OCI-LY7 (cell line): ENCODE results near the gene THAP3. TPM values are rescaled to one million over a fixed set of nuclear protein-coding genes. Genes with fewer than 3 reads are reported as not detected.

ENCODE experiments used
- BruUV-seq: library from RNA; stranded (reverse); fragments of 400-500 nt; replicated peaks from 2 replicates; lab custom pipeline; 2021; lab: Mats Ljungman, UMichigan
- CTCF ChIA-PET: fragments of 300-600 bp; sonication (Branson Sonifier 250); formaldehyde crosslinking; loops from one replicate; lab custom pipeline; 2022; ENCODE audit warnings: antibody characterized with exemption; ENCODE audit not compliant: unreplicated experiment; lab: Charles Lee
- POLR2A ChIA-PET: fragments of 300-600 bp; sonication (Branson Sonifier 250); formaldehyde crosslinking; loops from one replicate; lab custom pipeline; 2022; ENCODE audit warnings: antibody characterized with exemption; lab: Charles Lee
- DNase-seq: peaks from one replicate; pipeline ENCODE4 v3.0.0-alpha.2; 2015; ENCODE audit warnings: low spot score
- H2AFZ ChIP-seq: fragments of 200-600 bp; sonication (generic), shearing (Covaris generic); 2 replicates; pipeline ENCODE4 v1.6.1; 2014; ENCODE audit warnings: mild to moderate bottlenecking, antibody characterized with exemption, low read length, moderate library complexity
- H3K27ac ChIP-seq: fragments of 200-600 bp; sonication (generic); 2 replicates; pipeline ENCODE4 v1.5.1; 2014; ENCODE audit warnings: mixed run types, low read depth, mild to moderate bottlenecking, moderate library complexity, low read length, inconsistent platforms; ENCODE audit not compliant: poor library complexity, severe bottlenecking
- H3K36me3 ChIP-seq: fragments of 200-600 bp; sonication (generic); 2 replicates; pipeline ENCODE4 v1.6.1; 2014; ENCODE audit warnings: mild to moderate bottlenecking, antibody characterized with exemption, low read length, moderate library complexity, mixed read lengths; ENCODE audit not compliant: insufficient read depth
- H3K4me1 ChIP-seq: fragments of 200-600 bp; sonication (generic); 2 replicates; pipeline ENCODE4 v1.5.1; 2014; ENCODE audit warnings: mild to moderate bottlenecking, low read length; ENCODE audit not compliant: insufficient read depth, poor library complexity, severe bottlenecking
- H3K4me2 ChIP-seq: fragments of 200-600 bp; sonication (generic); 2 replicates; pipeline ENCODE4 v1.6.1; 2014; ENCODE audit warnings: mild to moderate bottlenecking, low read length
- H3K4me3 ChIP-seq: fragments of 200-600 bp; sonication (generic); 2 replicates; pipeline ENCODE4 v1.5.1; 2014; ENCODE audit warnings: mild to moderate bottlenecking, low read depth, low read length; ENCODE audit not compliant: poor library complexity, severe bottlenecking
- H3K79me2 ChIP-seq: fragments of 200-600 bp; sonication (generic); 2 replicates; pipeline ENCODE4 v1.6.1; 2016; ENCODE audit warnings: low read depth, mild to moderate bottlenecking, low read length, moderate library complexity, mixed read lengths; ENCODE audit not compliant: insufficient read depth
- H3K9me2 ChIP-seq: fragments of 200-600 bp; sonication (generic); 2 replicates; pipeline ENCODE4 v1.6.1; 2016; ENCODE audit warnings: mild to moderate bottlenecking, low read length, mixed read lengths; ENCODE audit not compliant: insufficient read depth
- H3K9me3 ChIP-seq: fragments of 200-600 bp; sonication (generic); 2 replicates; pipeline ENCODE4 v1.6.1; 2014; ENCODE audit warnings: mild to moderate bottlenecking, mixed run types, low read length, mixed read lengths
- H4K20me1 ChIP-seq: fragments of 200-600 bp; sonication (generic); 2 replicates; pipeline ENCODE4 v1.6.1; 2014; ENCODE audit warnings: mild to moderate bottlenecking, antibody characterized with exemption, low read length, moderate library complexity, mixed read lengths; ENCODE audit not compliant: insufficient read depth
- CTCF ChIP-seq: fragments of 200-600 bp; sonication (generic); conservative IDR thresholded peaks from 2 replicates; pipeline ENCODE4 v1.5.1; 2014; ENCODE audit warnings: mild to moderate bottlenecking, antibody characterized with exemption, low read length, moderate library complexity, mixed read lengths
- EZH2phosphoT487 ChIP-seq: fragments of 200-600 bp; sonication (generic); IDR thresholded peaks from 2 replicates; pipeline ENCODE4 v1.6.1; 2018; ENCODE audit warnings: low read depth, borderline replicate concordance, mild to moderate bottlenecking, mixed run types, antibody characterized with exemption, low read length, moderate library complexity, mixed read lengths
- intact Hi-C: fragments of 100-400 bp; cut with micrococcal nuclease; formaldehyde crosslinking; loops from one replicate; pipeline ENCODE4 v1.10.0; 2022; ENCODE audit not compliant: unreplicated experiment
- total RNA-seq, 2 experiments: library from RNA; depleted of rRNA in 1 of 2; stranded (reverse); fragments of >200 nt in 1 of 2; shearing (Covaris generic) in 1 of 2; gene quantifications; 2 replicates each; pipeline ENCODE4 v1.2.3, GENCODE V29; 2014 to 2022

THAP3 gene
- total RNA-seq, 2 experiments from 2014 or later = 17.2 to 22.4 TPM

DNA sequence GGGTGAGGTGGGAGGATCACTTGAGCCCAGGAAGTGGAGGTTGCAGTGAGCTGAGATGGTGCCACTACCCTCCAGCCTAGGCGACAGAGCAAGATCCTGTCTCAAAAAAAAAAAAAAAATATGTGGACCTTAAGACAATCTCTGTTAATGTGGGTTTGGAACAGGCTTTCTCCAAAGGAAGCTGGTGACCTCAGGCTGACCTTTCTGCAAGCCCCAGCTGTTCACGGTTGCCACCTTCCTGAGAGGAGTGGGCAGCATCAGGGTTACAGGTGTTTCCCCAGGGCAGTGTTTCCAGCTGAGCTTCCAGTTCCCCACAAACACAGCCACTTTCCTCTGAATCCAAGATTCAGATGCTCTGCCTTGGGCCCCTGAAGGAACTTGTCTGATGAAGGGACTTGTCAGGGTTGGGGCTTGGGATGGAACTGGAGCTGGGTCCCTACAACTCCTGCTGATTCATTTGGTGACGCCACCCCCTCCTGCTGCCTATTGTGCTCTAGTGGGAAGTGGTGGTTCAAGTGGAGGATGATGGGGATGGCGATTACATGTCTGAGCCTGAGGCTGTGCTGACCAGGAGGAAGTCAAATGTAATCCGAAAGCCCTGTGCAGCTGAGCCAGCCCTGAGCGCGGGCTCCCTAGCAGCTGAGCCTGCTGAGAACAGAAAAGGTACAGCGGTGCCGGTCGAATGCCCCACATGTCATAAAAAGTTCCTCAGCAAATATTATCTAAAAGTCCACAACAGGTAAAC, 42.9 kb upstream of the THAP3 start:
- H3K4me1 ChIP-seq = peaks cover 29% of the 10 kb centered on the region
- peak overlapping the region; percentile 98 for H3K4me2 ChIP-seq
- ChIA-PET CTCF (no interaction called here), POLR2A (interaction anchor here (0.6 to 1.1 kb wide), 2 partner anchors 29 to 123 kb away, joined by 3 to 4 read pairs; no protein-coding TSS in a partner anchor)
- DNase-seq = peak; percentile 39
- H3K36me3 ChIP-seq = peaks cover 4% of the 10 kb centered on the region; the same call in 1 of the 2 replicates
- peak overlapping the region; percentile 47 for H3K27ac ChIP-seq
- TF ChIP-seq CTCF (no peak), EZH2phosphoT487 (no peak)
- peak overlapping the region; percentile 86 for H3K4me3 ChIP-seq
- no peaks in the 10 kb centered on the region for H3K9me3 ChIP-seq
- H3K9me2 ChIP-seq = no peaks in the 10 kb centered on the region
- intact Hi-C loops = no loop called here
- H4K20me1 ChIP-seq = no peaks in the 10 kb centered on the region
- no peak overlapping the region for H2AFZ ChIP-seq
- BruUV-seq = no TSS peak
- H3K79me2 ChIP-seq = peaks cover 19% of the 10 kb centered on the region

DNA sequence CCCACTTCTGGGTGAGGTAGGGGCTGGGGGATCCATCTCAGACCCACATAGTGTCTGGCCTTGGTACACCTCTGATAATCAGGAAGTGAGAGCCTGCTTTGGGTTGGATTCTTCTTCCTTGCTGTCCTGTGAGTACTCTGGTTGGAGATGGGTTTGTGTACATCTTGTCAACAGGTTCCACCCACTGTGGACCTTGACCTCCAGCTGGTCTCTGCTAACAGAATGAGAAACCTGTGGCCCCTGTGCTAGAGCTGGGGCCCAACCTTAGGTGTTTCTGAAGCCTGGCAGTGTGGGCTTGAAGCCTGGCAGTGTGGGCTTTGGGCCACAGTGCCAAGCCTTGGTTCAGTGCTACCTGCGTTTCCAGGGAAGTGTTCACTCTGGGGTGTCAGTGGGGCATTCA, 42.3 kb upstream of the THAP3 start:
- H2AFZ ChIP-seq = no peak overlapping the region
- ChIA-PET CTCF (no interaction called here), POLR2A (interaction anchor here (0.6 to 1.1 kb wide), 2 partner anchors 29 to 123 kb away, joined by 3 to 4 read pairs; no protein-coding TSS in a partner anchor)
- BruUV-seq = TSS peak; percentile 45
- H3K27ac ChIP-seq = peak overlapping the region; percentile 47
- H3K4me3 ChIP-seq = peak overlapping the region; percentile 86
- H3K4me1 ChIP-seq = peaks cover 35% of the 10 kb centered on the region
- H3K4me2 ChIP-seq = peak overlapping the region; percentile 98
- H4K20me1 ChIP-seq = no peaks in the 10 kb centered on the region
- no peak for DNase-seq
- no peaks in the 10 kb centered on the region for H3K9me3 ChIP-seq
- peaks cover 19% of the 10 kb centered on the region for H3K79me2 ChIP-seq
- no peaks in the 10 kb centered on the region for H3K9me2 ChIP-seq
- TF ChIP-seq CTCF (no peak), EZH2phosphoT487 (no peak)
- H3K36me3 ChIP-seq = peaks cover 7% of the 10 kb centered on the region; the same call in 1 of the 2 replicates
- intact Hi-C loops = no loop called here
